GM23248 (cell line): ENCODE measurements around the gene SLC25A21. TPM values are rescaled to one million over a fixed set of nuclear protein-coding genes. Genes with fewer than 3 reads are reported as not detected.

Source experiments
- DNase-seq: peaks from one replicate; pipeline ENCODE4 v3.0.0-alpha.2; 2015
- H2AFZ ChIP-seq: fragments of 200-600 bp; sonication (generic); 2 replicates; pipeline ENCODE4 v1.6.1; 2016; ENCODE audit warnings: antibody characterized with exemption
- H3F3A ChIP-seq: fragments of 200-600 bp; sonication (generic); 2 replicates; pipeline ENCODE4 v1.6.1; 2016; ENCODE audit warnings: mild to moderate bottlenecking, antibody characterized with exemption, mixed run types; ENCODE audit not compliant: insufficient read depth
- H3K27ac ChIP-seq: fragments of 200-600 bp; sonication (generic); 2 replicates; pipeline ENCODE4 v1.5.1; 2016; ENCODE audit warnings: mild to moderate bottlenecking
- H3K27me3 ChIP-seq: fragments of 200-600 bp; sonication (generic); replicated peaks from 2 replicates; pipeline ENCODE4 v1.6.1; 2016; ENCODE audit warnings: mild to moderate bottlenecking; ENCODE audit not compliant: insufficient read depth
- H3K36me3 ChIP-seq: fragments of 200-600 bp; sonication (generic); 2 replicates; pipeline ENCODE4 v1.6.1; 2016; ENCODE audit warnings: low read depth, mild to moderate bottlenecking
- H3K4me1 ChIP-seq: fragments of 200-600 bp; sonication (generic); 2 replicates; pipeline ENCODE4 v1.6.1; 2016; ENCODE audit warnings: mild to moderate bottlenecking; ENCODE audit not compliant: insufficient read depth
- H3K4me2 ChIP-seq: fragments of 200-600 bp; sonication (generic); one replicate; pipeline ENCODE4 v1.6.1; 2016; ENCODE audit warnings: mild to moderate bottlenecking; ENCODE audit not compliant: unreplicated experiment
- H3K4me3 ChIP-seq: fragments of 200-600 bp; sonication (generic); 2 replicates; pipeline ENCODE4 v1.5.1; 2016; ENCODE audit warnings: mild to moderate bottlenecking
- H3K79me2 ChIP-seq: fragments of 200-600 bp; sonication (generic); 2 replicates; pipeline ENCODE4 v1.6.1; 2016; ENCODE audit warnings: mild to moderate bottlenecking; ENCODE audit not compliant: insufficient read depth
- H3K9ac ChIP-seq: fragments of 200-600 bp; sonication (generic); 2 replicates; pipeline ENCODE4 v1.6.1; 2016; ENCODE audit warnings: mild to moderate bottlenecking
- H3K9me2 ChIP-seq: fragments of 200-600 bp; sonication (generic); 2 replicates; pipeline ENCODE4 v1.6.1; 2016; ENCODE audit warnings: mixed run types, mild to moderate bottlenecking, moderate library complexity; ENCODE audit not compliant: insufficient read depth
- H3K9me3 ChIP-seq: fragments of 200-600 bp; sonication (generic); one replicate; pipeline ENCODE4 v1.6.1; 2017; ENCODE audit warnings: low read depth
- H4K20me1 ChIP-seq: fragments of 200-600 bp; sonication (generic); 2 replicates; pipeline ENCODE4 v1.6.0; 2016; ENCODE audit not compliant: insufficient read depth
- EZH2 ChIP-seq: fragments of 200-600 bp; sonication (generic); IDR thresholded peaks from 2 replicates; pipeline ENCODE4 v1.6.1; 2018; ENCODE audit warnings: antibody characterized with exemption, mild to moderate bottlenecking; ENCODE audit not compliant: insufficient read depth, poor library complexity, severe bottlenecking
- EZH2phosphoT487 ChIP-seq: fragments of 200-600 bp; sonication (generic); IDR thresholded peaks from 2 replicates; pipeline ENCODE4 v1.6.1; 2018; ENCODE audit warnings: antibody characterized with exemption, moderate library complexity, mild to moderate bottlenecking, low read depth; ENCODE audit not compliant: insufficient read depth
- WGBS, 2 experiments: methylation state at CpG; one replicate each; pipeline ENCODE4 v1.1.6; 2015 to 2017; ENCODE audit warnings: low lambda C conversion rate in 2 of 2, low coverage in 1 of 2; ENCODE audit errors: missing lambda C conversion rate in 2 of 2; 5-methylcytosine and 5-hydroxymethylcytosine counted together
- in situ Hi-C: fragments of 300-500 bp; cut with MboI; formaldehyde crosslinking; loops from 2 replicates; pipeline ENCODE4 v1.15.0; 2020
- polyA plus RNA-seq: library from polyadenylated mRNA; unstranded; fragments of >200 nt; fragmentation: Nextera tagmentation; extraction: Ambion mirVana; gene quantifications from 2 replicates; pipeline ENCODE4 v1.2.1, GENCODE V29; 2016
- total RNA-seq: library from RNA; depleted of rRNA; stranded (reverse); fragments of >200 nt; shearing (Covaris generic); gene quantifications from 2 replicates; pipeline ENCODE4 v1.2.3, GENCODE V29; 2014

Gene SLC25A21
- total and polyA plus RNA-seq, 2 experiments from 2014 or later, result 0.26 TPM; not detected in 1

- Histone ChIP-seq H4K20me1 (no peaks in the 10 kb centered on the region), H2AFZ (no peak overlapping the region), H3K4me2 (no peak overlapping the region), H3K79me2 (no peaks in the 10 kb centered on the region), H3K9me3 (no peaks in the 10 kb centered on the region), H3F3A (no peaks in the 10 kb centered on the region), H3K27ac (no peak overlapping the region), H3K27me3 (no peaks in the 10 kb centered on the region), H3K9me2 (no peaks in the 10 kb centered on the region), H3K36me3 (no peaks in the 10 kb centered on the region), H3K4me3 (no peak overlapping the region), H3K9ac (no peak overlapping the region), H3K4me1 (no peaks in the 10 kb centered on the region)
- in situ Hi-C loops, result no loop called here
- WGBS, 2 experiments, result 75% methylated on average over 5 of the region's 5 CpGs
- TF ChIP-seq EZH2 (no peak), EZH2phosphoT487 (no peak)
- no peak for DNase-seq
Observed at GRCh38 chr14:37093364-37093763, 79.0 kb downstream of the SLC25A21 start.

- no peak overlapping the region for H3K4me2 ChIP-seq
- H3K9me2 ChIP-seq, result no peaks in the 10 kb centered on the region
- no peak overlapping the region for H3K9ac ChIP-seq
- no peaks in the 10 kb centered on the region for H3K4me1 ChIP-seq
- no peaks in the 10 kb centered on the region for H3F3A ChIP-seq
- H2AFZ ChIP-seq, result no peak overlapping the region
- no peaks in the 10 kb centered on the region for H3K36me3 ChIP-seq
- H3K27me3 ChIP-seq, result no peaks in the 10 kb centered on the region
- H3K9me3 ChIP-seq, result no peaks in the 10 kb centered on the region
- WGBS, 2 experiments, result 86 to 93% methylated on average over 3 of the region's 3 CpGs
- in situ Hi-C loops, result no loop called here
- no peak overlapping the region for H3K4me3 ChIP-seq
- no peak overlapping the region for H3K27ac ChIP-seq
- H3K79me2 ChIP-seq, result no peaks in the 10 kb centered on the region
- no peak for DNase-seq
- H4K20me1 ChIP-seq, result no peaks in the 10 kb centered on the region
- TF ChIP-seq EZH2 (no peak), EZH2phosphoT487 (no peak)
Observed at GRCh38 chr14:37091651-37092050, 80.8 kb downstream of the SLC25A21 start.

GRCh38 chr14:37090026-37090425 is 82.4 kb downstream of the SLC25A21 start:
- TF ChIP-seq EZH2, result no peak
- TF ChIP-seq EZH2phosphoT487, result no peak
- peak; percentile 7 for DNase-seq
- peak overlapping the region; percentile 27 for H3K4me2 ChIP-seq

GRCh38 chr14:37089410-37089809 is 83.0 kb downstream of the SLC25A21 start:
- no peaks in the 10 kb centered on the region for H3K4me1 ChIP-seq
- H2AFZ ChIP-seq, result no peak overlapping the region
- H3K9me2 ChIP-seq, result no peaks in the 10 kb centered on the region
- no peaks in the 10 kb centered on the region for H4K20me1 ChIP-seq
- TF ChIP-seq EZH2phosphoT487, result no peak
- no peak for TF ChIP-seq EZH2
- no peaks in the 10 kb centered on the region for H3K27me3 ChIP-seq
- no peak overlapping the region for H3K9ac ChIP-seq
- no peak for DNase-seq
- in situ Hi-C loops, result no loop called here
- H3F3A ChIP-seq, result no peaks in the 10 kb centered on the region
- no peaks in the 10 kb centered on the region for H3K36me3 ChIP-seq
- H3K4me3 ChIP-seq, result no peak overlapping the region
- WGBS, 2 experiments, result 66 to 70% methylated on average over 3 of the region's 3 CpGs
- no peak overlapping the region for H3K4me2 ChIP-seq
- no peaks in the 10 kb centered on the region for H3K9me3 ChIP-seq
- no peaks in the 10 kb centered on the region for H3K79me2 ChIP-seq
- H3K27ac ChIP-seq, result no peak overlapping the region

More at GRCh38 chr14:37090026-37090425, 82.4 kb downstream of the SLC25A21 start:
- in situ Hi-C loops, result no loop called here
- Histone ChIP-seq H3K27ac (no peak overlapping the region), H3K9me2 (no peaks in the 10 kb centered on the region), H3F3A (no peaks in the 10 kb centered on the region), H4K20me1 (no peaks in the 10 kb centered on the region), H3K9me3 (no peaks in the 10 kb centered on the region), H3K27me3 (no peaks in the 10 kb centered on the region), H2AFZ (peak overlapping the region; percentile 11), H3K4me3 (no peak overlapping the region), H3K79me2 (no peaks in the 10 kb centered on the region), H3K4me1 (no peaks in the 10 kb centered on the region), H3K9ac (no peak overlapping the region), H3K36me3 (no peaks in the 10 kb centered on the region)
- WGBS, 2 experiments, result 42 to 43% methylated on average over 6 of the region's 6 CpGs
